H1 (cell line): ENCODE data around the gene RHCG. TPM values are rescaled to one million over a fixed set of nuclear protein-coding genes. Genes with fewer than 3 reads are reported as not detected.
A peak's percentile ranks its signal among the peaks of the same experiment; 100 is the strongest.

ENCODE experiments used
- CTCF ChIA-PET: fragments of 300-600 bp; sonication (Branson Sonifier 250); formaldehyde crosslinking; loops from one replicate; lab custom pipeline; 2021; ENCODE audit not compliant: partially characterized antibody; lab: Charles Lee
- POLR2A ChIA-PET: fragments of 300-600 bp; sonication (Branson Sonifier 250); formaldehyde crosslinking; loops from one replicate; lab custom pipeline; 2021; ENCODE audit warnings: inconsistent platforms; ENCODE audit not compliant: partially characterized antibody; lab: Charles Lee
- DNase-seq, 2 experiments: peaks; one replicate each; pipeline versions ENCODE4 v3.0.0 to v3.0.0-alpha.2; 2010 to 2022; ENCODE audit warnings: low spot score in 2 of 2, low read depth in 1 of 2, mixed read lengths in 1 of 2
- FAIRE-seq: peaks from 2 replicates; lab custom pipeline; 2011; peaks lifted over from hg19 to GRCh38; lab: Jason Lieb, UNC
- H2AFZ ChIP-seq: 2 replicates; pipeline ENCODE4 v1.8.1; 2012; ENCODE audit warnings: low read length, inconsistent platforms
- H2AK5ac ChIP-seq: 2 replicates; pipeline ENCODE4 v1.6.1; 2013; ENCODE audit warnings: low read depth, low read length
- H2BK120ac ChIP-seq: replicated peaks from 2 replicates; pipeline ENCODE3; 2013; ENCODE audit warnings: low read depth, low read length, inconsistent platforms
- H2BK12ac ChIP-seq: 2 replicates; pipeline ENCODE4 v1.6.1; 2013; ENCODE audit warnings: low read depth, low read length
- H2BK15ac ChIP-seq: 2 replicates; pipeline ENCODE4 v1.6.1; 2013; ENCODE audit warnings: low read length
- H2BK20ac ChIP-seq: 2 replicates; pipeline ENCODE4 v1.6.1; 2013; ENCODE audit warnings: low read length
- H2BK5ac ChIP-seq: 2 replicates; pipeline ENCODE4 v1.6.1; 2013; ENCODE audit warnings: low read depth, low read length
- H3K14ac ChIP-seq: 2 replicates; pipeline ENCODE4 v1.6.1; 2013; ENCODE audit warnings: inconsistent platforms; ENCODE audit not compliant: insufficient read length
- H3K18ac ChIP-seq: 2 replicates; pipeline ENCODE4 v1.6.1; 2013; ENCODE audit warnings: low read length; ENCODE audit errors: extremely low read depth
- H3K23ac ChIP-seq: 2 replicates; pipeline ENCODE4 v1.6.1; 2013; ENCODE audit warnings: inconsistent platforms; ENCODE audit not compliant: insufficient read length
- H3K23me2 ChIP-seq: 2 replicates; pipeline ENCODE4 v1.6.1; 2013; ENCODE audit warnings: low read depth, low read length
- H3K27ac ChIP-seq: 2 replicates; pipeline ENCODE4 v1.6.1; 2011; ENCODE audit warnings: low read depth, low read length, inconsistent platforms
- H3K27me3 ChIP-seq, 4 experiments: replicated peaks in 1 of 4; 1 replicate in 1 of 4; 2 replicates in 3 of 4; pipeline versions ENCODE4 v1.6.1 to v1.8.1; 2011 to 2013; ENCODE audit warnings: low read length in 3 of 4, mild to moderate bottlenecking in 3 of 4, inconsistent platforms in 2 of 4, mixed read lengths in 2 of 4, moderate library complexity in 1 of 4; ENCODE audit not compliant: control insufficient read depth in 3 of 4, insufficient read depth in 3 of 4; ENCODE audit errors: extremely low read depth in 1 of 4
- H3K36me3 ChIP-seq, 4 experiments: 2 replicates each; pipeline versions ENCODE4 v1.6.1 to v1.8.1; 2011 to 2013; ENCODE audit warnings: mild to moderate bottlenecking in 4 of 4, low read length in 3 of 4, moderate library complexity in 2 of 4, control low read depth in 1 of 4, inconsistent platforms in 1 of 4; ENCODE audit not compliant: insufficient read depth in 4 of 4, control insufficient read depth in 2 of 4
- H3K4ac ChIP-seq: replicated peaks from 2 replicates; pipeline ENCODE3; 2013; ENCODE audit warnings: low read length, low read depth, mixed read lengths, inconsistent platforms; ENCODE audit not compliant: insufficient read length
- H3K4me1 ChIP-seq, 4 experiments: replicated peaks in 1 of 4; 1 replicate in 1 of 4; 2 replicates in 3 of 4; pipeline versions ENCODE4 v1.6.1 to v1.8.1; 2011 to 2013; ENCODE audit warnings: low read length in 3 of 4, inconsistent platforms in 2 of 4, mixed read lengths in 1 of 4; ENCODE audit not compliant: insufficient read depth in 4 of 4, control insufficient read depth in 3 of 4
- H3K4me2 ChIP-seq, 2 experiments: 2 replicates each; pipeline versions ENCODE4 v1.6.1 to v1.8.1; 2011 to 2013; ENCODE audit warnings: low read depth in 2 of 2, low read length in 2 of 2, control low read depth in 1 of 2, inconsistent platforms in 1 of 2, mild to moderate bottlenecking in 1 of 2; ENCODE audit not compliant: insufficient read depth in 1 of 2
- H3K4me3 ChIP-seq, 4 experiments: fragments of 200-600, 300-600 bp in 1 of 4; sonication (generic), shearing (Covaris generic), sonication (Bioruptor Twin) in 1 of 4; 2 replicates each; pipeline versions ENCODE4 v1.5.1 to v1.8.1; 2011 to 2016; ENCODE audit warnings: low read length in 4 of 4, low read depth in 3 of 4, control low read depth in 2 of 4, inconsistent platforms in 2 of 4, mild to moderate bottlenecking in 2 of 4, mixed read lengths in 1 of 4, moderate library complexity in 1 of 4; ENCODE audit not compliant: insufficient read depth in 2 of 4; ENCODE audit errors: extremely low read depth in 1 of 4
- H3K56ac ChIP-seq: replicated peaks from 2 replicates; pipeline ENCODE3; 2013; ENCODE audit warnings: low read depth, mild to moderate bottlenecking, mixed read lengths, low read length, inconsistent platforms; ENCODE audit not compliant: insufficient read length
- H3K79me1 ChIP-seq: 2 replicates; pipeline ENCODE4 v1.6.1; 2013; ENCODE audit warnings: low read depth, low read length, control low read depth
- H3K79me2 ChIP-seq, 2 experiments: 2 replicates each; pipeline versions ENCODE4 v1.6.1 to v1.8.1; 2012 to 2013; ENCODE audit warnings: low read length in 2 of 2, mild to moderate bottlenecking in 2 of 2, inconsistent platforms in 1 of 2; ENCODE audit not compliant: insufficient read depth in 2 of 2, control insufficient read depth in 1 of 2
- H3K9ac ChIP-seq, 4 experiments: replicated peaks in 1 of 4; 1 replicate in 1 of 4; 2 replicates in 3 of 4; pipeline versions ENCODE4 v1.6.1 to v1.8.1; 2011 to 2013; ENCODE audit warnings: low read depth in 3 of 4, low read length in 3 of 4, control low read depth in 2 of 4, mild to moderate bottlenecking in 2 of 4, moderate library complexity in 2 of 4, inconsistent platforms in 1 of 4; ENCODE audit errors: extremely low read depth in 1 of 4
- H3K9me3 ChIP-seq, 2 experiments: 2 replicates each; pipeline versions ENCODE4 v1.6.1 to v1.8.1; 2012 to 2013; ENCODE audit warnings: mild to moderate bottlenecking in 2 of 2, moderate library complexity in 2 of 2, control low read depth in 1 of 2, inconsistent platforms in 1 of 2, low read depth in 1 of 2, low read length in 1 of 2, mixed read lengths in 1 of 2; ENCODE audit not compliant: insufficient read depth in 2 of 2
- H4K20me1 ChIP-seq, 2 experiments: replicated peaks in 1 of 2; 2 replicates each; pipeline versions ENCODE3 to v1.8.1; 2011 to 2013; ENCODE audit warnings: inconsistent platforms in 2 of 2, low read length in 2 of 2, mild to moderate bottlenecking in 1 of 2; ENCODE audit not compliant: insufficient read depth in 2 of 2, control insufficient read depth in 1 of 2
- H4K5ac ChIP-seq: 2 replicates; pipeline ENCODE4 v1.6.1; 2013; ENCODE audit warnings: low read length, low read depth, mixed read lengths, inconsistent platforms; ENCODE audit not compliant: insufficient read length
- H4K8ac ChIP-seq: 2 replicates; pipeline ENCODE4 v1.8.0; 2013; ENCODE audit warnings: mild to moderate bottlenecking, moderate library complexity, low read length, inconsistent platforms; ENCODE audit not compliant: insufficient read depth; ENCODE audit errors: extremely low read depth
- H4K91ac ChIP-seq: replicated peaks from 2 replicates; pipeline ENCODE3; 2013; ENCODE audit warnings: low read length, mixed read lengths, inconsistent platforms; ENCODE audit not compliant: insufficient read length
- RAD21 ChIP-seq, 2 experiments: IDR thresholded peaks in 1 of 2; conservative IDR thresholded peaks in 1 of 2; 2 replicates each; pipeline ENCODE4 v1.6.1; 2011; ENCODE audit warnings: low read depth in 2 of 2, low read length in 2 of 2, improper control_type of control experiment in 1 of 2, inconsistent platforms in 1 of 2, mild to moderate bottlenecking in 1 of 2, moderate library complexity in 1 of 2
- USF2 ChIP-seq: IDR thresholded peaks from 2 replicates; pipeline ENCODE4 v1.6.1; 2011; ENCODE audit warnings: low read length, improper control_type of control experiment
- WGBS, 2 experiments: shearing (Covaris generic) in 1 of 2; methylation state at CpG; one replicate each; pipeline versions ENCODE4 v1.1.6 to v1.1.7; 2013 to 2015; ENCODE audit warnings: low lambda C conversion rate in 2 of 2, mixed read lengths in 2 of 2, inconsistent platforms in 1 of 2, low coverage in 1 of 2, missing lambda C conversion rate in 1 of 2; ENCODE audit not compliant: insufficient replicate concordance in 2 of 2, insufficient coverage in 1 of 2, insufficient read length in 1 of 2; ENCODE audit errors: extremely low coverage in 1 of 2, missing lambda C conversion rate in 1 of 2; 5-methylcytosine and 5-hydroxymethylcytosine counted together
- polyA plus RNA-seq, 7 experiments: library from polyadenylated mRNA; depleted of rRNA in 3 of 7; stranded (reverse) in 5 of 7; unstranded in 2 of 7; fragments of >200 nt in 5 of 7; fragments of 200-250 nt in 2 of 7; gene quantifications; 1 replicate in 5 of 7; 2 replicates in 1 of 7; 4 replicates in 1 of 7; pipeline versions ENCODE4 v1.2.1 to v1.2.3, GENCODE V29; 2011 to 2013; ENCODE audit warnings: missing spikeins in 2 of 7, mixed read lengths in 2 of 7
- total RNA-seq: library from RNA; stranded (reverse); fragmentation: NEBNext Ultra II Directional; extraction: Animal tissue kit (Norgen Biotek cat#: 25700); gene quantifications from 2 replicates; pipeline ENCODE4 v1.2.1, GENCODE V29; 2021

RHCG gene
- total and polyA plus RNA-seq, 2 of the 8 experiments (the other 6 are each of a cell fraction or from before 2014, with no cell fraction given): 0.68 TPM; not detected in 1

- H2AK5ac ChIP-seq: no peak overlapping the region
- no peaks in the 10 kb centered on the region for H3K23me2 ChIP-seq
- CTCF ChIA-PET: interaction anchor here (0.6 to 3.1 kb wide), 5 partner anchors 12 to 428 kb away, joined by 3 to 6 read pairs (median 3); no protein-coding TSS in a partner anchor
Measured at GRCh38 chr15:89543389-89543788, 47.0 kb upstream of the RHCG start.

More at GRCh38 chr15:89543389-89543788, 47.0 kb upstream of the RHCG start:
- H4K20me1 ChIP-seq: no peaks in the 10 kb centered on the region
- H4K91ac ChIP-seq: no peak overlapping the region
- H3K4me2 ChIP-seq: no peak overlapping the region
- H4K8ac ChIP-seq: no peak overlapping the region
- peaks cover 1 to 3% of the 10 kb centered on the region in 2 experiments; a peak in 1 of 4 replicates for H3K9me3 ChIP-seq
- H3K4me1 ChIP-seq: no peaks in the 10 kb centered on the region
- no peak overlapping the region for H3K9ac ChIP-seq
- H3K27ac ChIP-seq: no peak overlapping the region
- no peak overlapping the region for H2BK20ac ChIP-seq
- H3K4ac ChIP-seq: no peak overlapping the region
- 0 out of 2 replicates have a peak overlapping the region, but pooled peaks have one; percentile 61 for H2BK15ac ChIP-seq
- TF ChIP-seq RAD21 (IDR thresholded peaks at IDR 0.05 in 1 of 2, conservative IDR thresholded peaks at IDR 0.05 in 1 of 2; ENCODE audit: low read depth in 2 of 2, low read length in 2 of 2): no peak
- peak; percentile 46; the same call in 1 of the 2 replicates for TF ChIP-seq USF2
- H3K79me2 ChIP-seq: no peaks in the 10 kb centered on the region
- no peak overlapping the region for H3K56ac ChIP-seq
- WGBS, 2 experiments: 93% methylated on average over 4 of the region's 4 CpGs; no CpG with 5 or more reads in 1 of the 2 experiments
- no peak overlapping the region for H3K18ac ChIP-seq
- FAIRE-seq (no peak), DNase-seq (no peak)
- no peak overlapping the region for H3K14ac ChIP-seq
- no peak overlapping the region for H2BK12ac ChIP-seq
- H2AFZ ChIP-seq: no peak overlapping the region
- no peak overlapping the region for H3K23ac ChIP-seq
- no peaks in the 10 kb centered on the region for H3K36me3 ChIP-seq
- no peak overlapping the region for H2BK120ac ChIP-seq
- no peak overlapping the region for H3K4me3 ChIP-seq
- no peaks in the 10 kb centered on the region for H3K79me1 ChIP-seq
- H3K27me3 ChIP-seq: no peaks in the 10 kb centered on the region
- no peak overlapping the region for H2BK5ac ChIP-seq
- POLR2A ChIA-PET: no interaction called here
- H4K5ac ChIP-seq: no peak overlapping the region
